Activated gamma-delta T cell treated with Interleukin-2 at 50 U/mL for 16 hours (primary cell): ENCODE data around the gene RNF167.
A peak's percentile ranks its signal among the peaks of the same experiment; 100 is the strongest.
"Not testable (repeated sequence)": the region's sequence is repeated elsewhere in the genome, so short reads cannot be mapped to it uniquely, and the experiment has no call there.

Source experiments
- DNase-seq: peaks from one replicate; pipeline ENCODE4 v3.0.0-alpha.2; 2020

RNF167 gene

GRCh38 chr17:4903051-4903818 lies 36.8 kb upstream of the RNF167 start, which contains the start of gene CHRNE:
TSS of gene CHRNE (minus strand) at chr17:4903098. CDS start at chr17:4903063, 35 bp downstream.
- DNase-seq, result peak; percentile 74

GRCh38 chr17:4906642-4907041 lies 33.4 kb upstream of the RNF167 start:
- DNase-seq, result not testable (repeated sequence)

DNA sequence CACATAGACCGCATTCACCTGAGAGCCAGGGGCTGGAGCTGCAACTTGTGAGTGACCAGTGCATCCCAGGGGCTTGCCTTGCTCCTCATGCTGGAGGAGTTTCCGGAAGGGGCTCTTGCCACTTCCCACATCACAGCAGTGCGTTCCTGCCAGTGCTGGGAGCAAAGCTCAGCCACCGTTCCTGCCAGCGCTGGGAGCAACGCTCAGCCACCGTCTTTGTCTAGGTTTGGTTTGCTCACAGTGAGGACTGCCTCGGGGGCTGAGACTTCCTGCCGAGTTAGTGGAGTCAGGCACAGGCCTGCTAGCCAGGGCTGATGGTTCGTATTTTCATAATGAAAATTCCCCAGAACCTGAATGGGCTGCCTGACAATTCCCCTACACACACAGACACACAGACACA lies 31.8 kb upstream of the RNF167 start:
- no peak for DNase-seq

GRCh38 chr17:4908711-4909496 lies 31.2 kb upstream of the RNF167 start:
- peak; percentile 75 for DNase-seq

DNA sequence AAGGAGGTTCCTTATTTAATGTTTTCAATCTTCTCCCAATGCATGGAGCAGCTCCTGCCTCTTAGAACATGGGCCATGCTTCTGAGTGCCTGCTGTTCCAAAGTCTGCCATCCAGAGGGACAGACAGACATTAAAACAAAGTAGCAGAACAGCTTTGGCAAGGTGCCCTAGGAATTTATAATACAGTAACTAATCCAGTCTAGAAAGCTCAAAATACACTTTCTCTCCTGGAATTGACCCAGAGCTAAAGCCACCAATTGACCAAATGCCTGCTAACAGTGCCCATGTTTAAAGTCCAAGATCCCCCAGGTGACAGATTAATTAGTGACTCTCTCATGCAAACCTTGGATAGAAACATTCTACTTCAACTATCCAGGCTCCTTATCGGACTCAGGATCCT lies 26.1 kb upstream of the RNF167 start:
- DNase-seq, result no peak

- DNase-seq, result not testable (repeated sequence)
These were observed 25.5 kb upstream of the RNF167 start for GRCh38 chr17:4914551-4914950.

- no peak for DNase-seq
These were observed 20.5 kb upstream of the RNF167 start for GRCh38 chr17:4919511-4920047.

DNA sequence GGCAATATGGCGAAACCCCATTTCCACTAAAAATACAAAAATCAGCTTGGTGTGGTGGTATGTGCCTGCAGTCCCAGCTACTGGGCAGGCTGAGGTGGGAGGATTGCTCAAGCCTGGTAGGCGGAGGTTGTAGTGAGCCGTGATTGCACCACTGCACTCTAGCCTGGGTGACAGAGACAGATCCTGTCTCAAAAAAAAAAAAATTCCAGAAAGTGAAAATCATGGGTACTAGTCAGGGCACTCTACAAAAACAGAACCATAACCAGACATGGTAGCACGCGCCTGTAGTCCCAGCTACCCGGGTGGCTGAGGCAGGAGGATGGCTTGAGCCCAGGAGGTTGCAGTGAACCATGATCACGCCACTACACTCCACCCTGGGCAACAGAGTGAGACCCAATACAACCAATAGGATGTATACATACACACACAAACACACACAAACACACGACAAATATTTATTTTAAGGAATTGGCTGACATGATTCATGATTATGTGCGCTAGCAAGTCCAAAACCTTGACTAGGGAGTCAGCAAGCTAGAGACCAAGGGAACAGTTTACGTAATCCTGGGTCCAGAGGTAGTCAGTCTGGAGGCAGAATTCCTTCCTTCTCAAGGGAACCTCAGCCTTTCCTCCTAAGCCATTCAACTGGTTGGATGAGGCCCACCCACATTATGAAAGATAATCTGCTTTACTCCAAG lies 19.6 kb upstream of the RNF167 start:
- DNase-seq, result no peak

DNA sequence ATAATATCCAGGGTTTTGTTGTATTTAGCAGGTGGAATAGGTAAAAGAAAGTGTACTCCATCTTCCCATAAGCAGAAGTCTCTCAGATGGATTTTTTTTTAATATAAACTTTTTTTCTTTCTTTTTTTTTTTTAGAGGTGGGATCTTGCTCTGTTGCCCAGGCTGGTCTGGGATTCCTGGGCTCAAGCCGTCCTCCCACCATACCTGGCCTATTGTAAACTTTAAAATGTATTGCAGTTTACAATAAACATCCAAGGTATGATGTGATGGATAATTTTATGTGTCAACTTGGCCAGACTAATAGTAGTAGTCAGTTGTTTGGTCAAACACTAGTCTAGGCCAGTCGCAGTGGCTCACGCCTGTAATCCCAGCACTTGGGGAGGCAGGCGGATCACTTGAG lies 18.7 kb upstream of the RNF167 start:
- DNase-seq, result no peak

DNA sequence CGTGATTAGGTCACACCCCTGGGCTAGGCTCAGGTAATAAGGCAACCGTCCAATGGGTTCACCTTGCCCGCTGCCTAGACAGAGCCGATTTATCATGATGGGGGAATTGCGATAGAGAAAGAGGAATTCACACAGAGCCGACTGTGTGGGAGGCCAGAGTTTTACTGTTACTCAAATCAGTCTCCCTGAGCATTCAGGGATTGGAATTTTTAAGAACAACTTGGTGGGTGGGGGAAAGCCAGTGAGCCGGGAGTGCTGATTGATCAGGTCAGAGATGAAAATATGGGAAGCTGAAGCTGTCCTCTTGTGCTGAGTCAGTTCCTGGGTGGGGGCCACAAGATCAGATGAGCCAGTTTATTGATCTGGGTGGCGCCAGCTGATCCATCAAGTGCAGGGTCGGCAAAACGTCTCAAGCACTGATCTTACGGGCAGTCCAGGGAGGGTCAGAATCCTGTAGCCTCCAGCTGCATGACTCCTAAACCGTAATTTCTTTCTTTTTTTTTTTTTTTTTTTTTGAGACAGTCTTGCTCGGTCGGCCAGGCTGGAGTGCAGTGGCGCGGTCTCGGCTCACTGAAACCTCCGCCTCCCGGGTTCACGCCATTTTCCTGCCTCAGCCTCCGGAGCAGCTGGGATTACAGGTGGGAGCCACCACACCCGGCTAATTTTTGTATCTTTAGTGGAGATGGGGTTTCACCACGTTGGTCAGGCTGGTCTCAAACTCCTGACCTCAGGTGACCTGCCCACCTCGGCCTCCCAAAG lies 13.3 kb upstream of the RNF167 start:
- not testable (repeated sequence) for DNase-seq

- no peak for DNase-seq
These were observed 11.2 kb upstream of the RNF167 start for GRCh38 chr17:4928881-4929280.

GRCh38 chr17:4931963-4932362 lies 8.1 kb upstream of the RNF167 start, which contains the start of gene GP1BA:
TSS of gene GP1BA (plus strand) at chr17:4932277. CDS start at chr17:4932605, 328 bp downstream.
- DNase-seq, result no peak

- DNase-seq, result no peak
These were observed 7.3 kb upstream of the RNF167 start for GRCh38 chr17:4932756-4933155.

- DNase-seq, result no peak
These were observed 6.4 kb upstream of the RNF167 start for GRCh38 chr17:4933646-4934045.

DNA sequence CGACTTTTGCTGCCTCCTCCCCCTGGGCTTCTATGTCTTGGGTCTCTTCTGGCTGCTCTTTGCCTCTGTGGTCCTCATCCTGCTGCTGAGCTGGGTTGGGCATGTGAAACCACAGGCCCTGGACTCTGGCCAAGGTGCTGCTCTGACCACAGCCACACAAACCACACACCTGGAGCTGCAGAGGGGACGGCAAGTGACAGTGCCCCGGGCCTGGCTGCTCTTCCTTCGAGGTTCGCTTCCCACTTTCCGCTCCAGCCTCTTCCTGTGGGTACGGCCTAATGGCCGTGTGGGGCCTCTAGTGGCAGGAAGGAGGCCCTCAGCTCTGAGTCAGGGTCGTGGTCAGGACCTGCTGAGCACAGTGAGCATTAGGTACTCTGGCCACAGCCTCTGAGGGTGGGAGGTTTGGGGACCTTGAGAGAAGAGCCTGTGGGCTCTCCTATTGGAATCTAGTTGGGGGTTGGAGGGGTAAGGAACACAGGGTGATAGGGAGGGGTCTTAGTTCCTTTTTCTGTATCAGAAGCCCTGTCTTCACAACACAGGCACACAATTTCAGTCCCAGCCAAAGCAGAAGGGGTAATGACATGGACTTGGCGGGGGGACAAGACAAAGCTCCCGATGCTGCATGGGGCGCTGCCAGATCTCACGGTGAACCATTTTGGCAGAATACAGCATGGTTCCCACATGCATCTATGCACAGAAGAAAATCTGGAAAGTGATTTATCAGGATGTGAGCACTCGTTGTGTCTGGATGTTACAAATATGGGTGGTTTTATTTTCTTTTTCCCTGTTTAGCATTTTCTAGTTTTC lies 5.7 kb upstream of the RNF167 start:
- DNase-seq, result no peak

DNA sequence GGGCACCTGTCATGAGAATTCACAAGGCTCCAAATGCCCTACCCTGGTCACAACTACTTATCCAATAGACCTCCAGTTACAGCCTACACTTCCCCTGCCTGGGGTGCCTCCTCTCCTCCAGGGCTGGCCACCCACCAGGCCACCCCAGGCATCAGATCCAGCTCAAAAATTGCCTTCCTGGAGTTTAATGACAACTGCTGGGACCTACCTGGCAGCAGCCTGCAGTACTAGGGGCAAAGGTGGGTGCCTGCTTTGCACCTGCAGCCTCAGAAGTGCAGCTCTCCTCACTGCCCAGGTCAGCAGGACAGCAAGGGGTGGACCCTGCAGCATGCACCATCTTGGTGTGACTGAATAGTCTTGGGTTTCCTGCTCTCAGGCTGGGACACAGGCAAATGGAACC lies 4.4 kb upstream of the RNF167 start:
- DNase-seq, result no peak

DNA sequence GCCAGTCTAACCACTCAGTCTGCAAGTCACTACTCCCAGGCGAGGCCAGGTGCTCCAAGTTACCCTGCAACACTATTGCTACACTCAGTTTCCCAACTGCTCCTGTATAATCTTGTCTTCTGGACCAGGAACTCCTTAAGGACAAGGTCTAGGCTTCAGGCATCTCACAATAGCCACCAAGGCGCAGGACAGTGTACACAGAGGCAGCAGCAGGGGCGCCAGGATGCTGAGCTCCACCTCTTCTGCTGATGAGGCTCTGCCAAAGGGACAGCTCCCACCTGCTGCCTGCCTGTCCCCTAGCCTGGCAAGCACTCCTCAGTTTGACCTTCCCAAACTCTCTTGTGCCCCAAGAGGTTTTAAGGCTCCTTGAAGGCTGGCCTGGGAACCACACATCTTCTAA lies 3.6 kb upstream of the RNF167 start:
- DNase-seq, result no peak

GRCh38 chr17:4937553-4937952 lies 2.5 kb upstream of the RNF167 start:
- no peak for DNase-seq

DNA sequence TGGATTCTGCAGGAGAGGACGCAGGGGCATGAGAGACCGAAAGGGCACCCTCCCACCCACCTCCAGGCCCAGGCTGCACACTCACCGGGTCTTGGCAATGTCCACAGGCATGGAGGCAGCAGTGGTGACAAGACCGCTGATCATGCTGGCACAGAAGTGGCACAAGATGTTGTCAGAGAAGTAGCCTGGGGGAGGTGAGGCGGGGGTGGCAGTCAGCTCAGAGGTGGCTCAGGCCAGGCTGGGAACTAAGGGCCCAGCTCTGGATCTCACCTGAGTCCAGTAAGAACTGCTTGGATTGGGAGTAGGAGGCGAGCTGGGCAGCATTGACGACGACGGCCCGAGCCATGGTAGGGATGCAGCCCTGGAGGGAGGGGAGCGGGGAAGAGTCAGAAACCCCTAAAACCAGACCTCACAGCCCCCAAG lies 2.0 kb upstream of the RNF167 start:
- no peak for DNase-seq

- DNase-seq, result no peak
These were observed 1.2 kb upstream of the RNF167 start for GRCh38 chr17:4938688-4939545.

DNA sequence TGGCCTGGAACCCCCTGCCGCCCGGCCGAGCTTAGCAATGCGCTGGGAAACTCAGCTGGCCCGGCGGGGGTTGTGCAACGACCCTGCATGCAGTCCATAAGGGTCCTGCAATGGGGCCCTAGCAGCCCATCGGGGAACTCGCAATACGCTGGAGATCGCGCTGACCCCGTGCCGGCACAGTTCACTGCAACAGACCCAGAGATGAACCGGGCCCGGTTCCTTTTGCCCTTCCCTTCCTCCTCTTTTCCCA lies 597 bp upstream of the RNF167 start:
- DNase-seq, result no peak
